MCF 10A (cell line): ENCODE data around the gene MYO9A. TPM values are rescaled to one million over a fixed set of nuclear protein-coding genes. Genes with fewer than 3 reads are reported as not detected.

Experiments
- BruUV-seq: library from RNA; stranded (reverse); fragments of 400-500 nt; replicated peaks from 2 replicates; lab custom pipeline; 2021; lab: Mats Ljungman, UMichigan
- CTCF ChIA-PET: fragments of 300-600 bp; sonication (Branson Sonifier 250); formaldehyde crosslinking; extraction: SDS; loops from one replicate; lab custom pipeline; 2021; ENCODE audit warnings: antibody characterized with exemption, inconsistent platforms; lab: Yijun Ruan, JAX
- POLR2A ChIA-PET: fragments of 300-600, 350-650 bp; sonication (Branson Sonifier 250); formaldehyde crosslinking; extraction: SDS; loops from one replicate; lab custom pipeline; 2020; ENCODE audit warnings: antibody characterized with exemption, inconsistent platforms; lab: Yijun Ruan, JAX
- DNase-seq: peaks from one replicate; pipeline ENCODE4 v3.0.0-alpha.2; 2018; ENCODE audit not compliant: unreplicated experiment
- H3K27ac Mint-ChIP-seq: one replicate; pipeline ENCODE4 v1.8.0; 2022; ENCODE audit warnings: mild to moderate bottlenecking, low read depth, mixed read lengths; ENCODE audit not compliant: unreplicated experiment
- H3K27me3 Mint-ChIP-seq: one replicate; pipeline ENCODE4 v1.8.0; 2022; ENCODE audit warnings: mixed read lengths; ENCODE audit not compliant: insufficient read depth, unreplicated experiment
- H3K36me3 Mint-ChIP-seq: one replicate; pipeline ENCODE4 v1.8.0; 2022; ENCODE audit warnings: mild to moderate bottlenecking, moderate library complexity, mixed read lengths; ENCODE audit not compliant: insufficient read depth, unreplicated experiment
- H3K4me1 Mint-ChIP-seq: one replicate; pipeline ENCODE4 v1.8.0; 2022; ENCODE audit warnings: mixed read lengths; ENCODE audit not compliant: insufficient read depth, unreplicated experiment
- H3K4me3 Mint-ChIP-seq: one replicate; pipeline ENCODE4 v1.8.0; 2022; ENCODE audit warnings: mild to moderate bottlenecking, moderate library complexity, mixed read lengths; ENCODE audit not compliant: unreplicated experiment
- H3K9me3 Mint-ChIP-seq: one replicate; pipeline ENCODE4 v1.8.0; 2022; ENCODE audit warnings: mixed read lengths; ENCODE audit not compliant: unreplicated experiment
- CTCF ChIP-seq: fragments of 200-600 bp; IDR thresholded peaks from one replicate; pipeline ENCODE4 v1.8.0; 2022; ENCODE audit warnings: antibody characterized with exemption, mild to moderate bottlenecking; ENCODE audit not compliant: unreplicated experiment
- intact Hi-C: fragments of 100-400 bp; cut with micrococcal nuclease; formaldehyde crosslinking; loops from 2 replicates; pipeline ENCODE4 v1.14.1; 2022
- total RNA-seq: library from RNA; stranded (reverse); gene quantifications from 2 replicates; pipeline ENCODE4 v1.2.3, GENCODE V29; 2022

The MYO9A gene
- total RNA-seq, 1 experiment from 2014 or later = 40.8 TPM

GRCh38 chr15:71800190-71800589 lies 317.8 kb downstream of the MYO9A start:
- no peak for TF ChIP-seq CTCF
- H3K4me3 Mint-ChIP-seq = no peak overlapping the region
- BruUV-seq = no TSS peak
- H3K27me3 Mint-ChIP-seq = no peaks in the 10 kb centered on the region
- no peak for DNase-seq
- ChIA-PET POLR2A (interaction anchor here (1.2 to 1.5 kb wide), 2 partner anchors 56 to 350 kb away, joined by 3 to 6 read pairs; no protein-coding TSS in a partner anchor), CTCF (interaction anchor here (0.6 to 9.1 kb wide), 24 partner anchors 8 to 1117 kb away, joined by 3 to 149 read pairs (median 6); no protein-coding TSS in a partner anchor)
- H3K9me3 Mint-ChIP-seq = no peaks in the 10 kb centered on the region
- no peaks in the 10 kb centered on the region for H3K36me3 Mint-ChIP-seq
- H3K27ac Mint-ChIP-seq = no peak overlapping the region
- intact Hi-C loops = loop anchor here (5.0 to 10.0 kb wide), 5 partner anchors 148 to 908 kb away; partner anchors contain the start of genes LRRC49, THAP10 and THSD4
- peaks cover 6% of the 10 kb centered on the region for H3K4me1 Mint-ChIP-seq

DNA sequence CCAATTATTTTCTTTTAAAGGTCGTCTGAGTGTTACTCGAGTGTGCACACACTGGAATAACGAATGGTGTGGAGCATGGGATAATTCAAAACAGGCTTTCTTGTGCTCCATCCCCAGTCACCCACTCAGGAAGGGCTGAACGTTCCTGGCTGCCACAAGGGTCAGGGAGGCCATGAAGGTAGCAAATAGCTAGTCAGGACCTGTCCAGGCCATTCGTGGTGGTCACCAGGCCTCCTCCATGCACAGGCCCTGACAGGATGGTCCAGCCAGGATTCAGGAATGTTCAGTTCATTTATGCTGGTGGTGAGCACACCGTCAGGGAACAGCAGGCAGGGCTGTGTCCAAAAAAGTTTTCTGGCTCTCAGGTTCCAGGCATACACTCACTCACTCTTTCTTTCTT lies 319.3 kb downstream of the MYO9A start:
- Mint-ChIP-seq H3K4me3 (no peak overlapping the region), H3K36me3 (no peaks in the 10 kb centered on the region), H3K27me3 (no peaks in the 10 kb centered on the region), H3K4me1 (peaks cover 6% of the 10 kb centered on the region), H3K27ac (no peak overlapping the region), H3K9me3 (no peaks in the 10 kb centered on the region)
- intact Hi-C loops = no loop called here
- DNase-seq = no peak
- BruUV-seq = no TSS peak
- ChIA-PET POLR2A (interaction anchor here (0.7 kb wide), 2 partner anchors 214 to 830 kb away, joined by 3 read pairs; no protein-coding TSS in a partner anchor), CTCF (interaction anchor here (0.9 to 9.1 kb wide), 4 partner anchors 17 to 266 kb away, joined by 3 to 149 read pairs (median 4); no protein-coding TSS in a partner anchor)
- no peak for TF ChIP-seq CTCF

DNA sequence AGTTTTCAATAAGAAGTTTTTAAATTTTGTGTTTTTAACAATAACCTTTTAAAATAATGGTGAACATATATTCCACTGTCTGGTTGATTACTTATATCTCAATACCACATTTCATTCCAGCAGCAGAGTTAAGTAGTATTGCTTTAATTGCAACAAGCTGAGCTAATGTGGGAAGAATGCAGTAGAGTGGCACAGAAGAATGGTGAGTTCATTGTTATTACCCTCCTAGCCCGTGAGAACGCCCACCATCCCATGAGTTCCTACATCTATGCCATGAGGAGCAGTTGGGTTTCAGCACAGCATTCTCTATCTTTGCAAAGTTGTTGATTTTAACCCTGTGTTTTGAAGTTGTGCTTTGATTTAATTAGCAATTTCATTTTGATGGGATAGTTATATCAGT lies 325.4 kb downstream of the MYO9A start:
- Mint-ChIP-seq H3K27ac (no peak overlapping the region), H3K27me3 (no peaks in the 10 kb centered on the region), H3K4me3 (no peak overlapping the region), H3K36me3 (no peaks in the 10 kb centered on the region), H3K4me1 (peaks cover 12% of the 10 kb centered on the region), H3K9me3 (no peaks in the 10 kb centered on the region)
- no peak for TF ChIP-seq CTCF
- intact Hi-C loops = no loop called here
- ChIA-PET POLR2A (no interaction called here), CTCF (interaction anchor here (2.0 kb wide), 1 partner anchor 8 kb away, joined by 13 read pairs; no protein-coding TSS in a partner anchor)
- DNase-seq = no peak
- BruUV-seq = no TSS peak

DNA sequence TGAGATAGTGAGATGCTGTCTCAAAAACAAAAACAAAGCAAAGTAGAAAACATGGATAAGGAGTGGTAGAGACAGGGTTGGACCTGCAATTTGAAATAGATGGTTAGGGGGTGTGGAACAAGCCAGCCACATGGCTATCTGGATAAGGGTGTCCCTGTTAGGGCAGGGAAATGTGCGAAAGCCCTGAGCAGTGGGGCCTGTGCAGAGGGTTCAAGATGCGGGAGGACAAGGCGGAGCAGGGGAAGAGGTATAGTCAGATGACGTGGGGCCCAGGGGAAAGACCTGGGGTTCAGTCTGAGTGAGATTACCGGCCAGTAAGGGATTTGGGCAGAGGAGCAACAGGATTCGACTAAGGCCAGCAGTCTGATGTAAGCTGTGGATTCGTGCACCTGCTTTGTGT lies 326.0 kb downstream of the MYO9A start:
- H3K9me3 Mint-ChIP-seq = no peaks in the 10 kb centered on the region
- DNase-seq = no peak
- H3K4me3 Mint-ChIP-seq = no peak overlapping the region
- no peaks in the 10 kb centered on the region for H3K36me3 Mint-ChIP-seq
- BruUV-seq = no TSS peak
- H3K27ac Mint-ChIP-seq = no peak overlapping the region
- peaks cover 12% of the 10 kb centered on the region for H3K4me1 Mint-ChIP-seq
- no peaks in the 10 kb centered on the region for H3K27me3 Mint-ChIP-seq
- CTCF ChIA-PET = interaction anchor here (1.9 to 2.0 kb wide), 2 partner anchors 9 to 12 kb away, joined by 5 to 13 read pairs; no protein-coding TSS in a partner anchor
- intact Hi-C loops = no loop called here
- TF ChIP-seq CTCF = no peak
- POLR2A ChIA-PET = no interaction called here
